ENCODE measurements around the gene VAV2. TPM values are rescaled to one million over a fixed set of nuclear protein-coding genes. Genes with fewer than 3 reads are reported as not detected.
"Not testable (repeated sequence)": the region's sequence is repeated elsewhere in the genome, so short reads cannot be mapped to it uniquely, and the experiment has no call there.

The VAV2 gene
- polyA plus RNA-seq, 1 donor = 48.4 TPM

DNA sequence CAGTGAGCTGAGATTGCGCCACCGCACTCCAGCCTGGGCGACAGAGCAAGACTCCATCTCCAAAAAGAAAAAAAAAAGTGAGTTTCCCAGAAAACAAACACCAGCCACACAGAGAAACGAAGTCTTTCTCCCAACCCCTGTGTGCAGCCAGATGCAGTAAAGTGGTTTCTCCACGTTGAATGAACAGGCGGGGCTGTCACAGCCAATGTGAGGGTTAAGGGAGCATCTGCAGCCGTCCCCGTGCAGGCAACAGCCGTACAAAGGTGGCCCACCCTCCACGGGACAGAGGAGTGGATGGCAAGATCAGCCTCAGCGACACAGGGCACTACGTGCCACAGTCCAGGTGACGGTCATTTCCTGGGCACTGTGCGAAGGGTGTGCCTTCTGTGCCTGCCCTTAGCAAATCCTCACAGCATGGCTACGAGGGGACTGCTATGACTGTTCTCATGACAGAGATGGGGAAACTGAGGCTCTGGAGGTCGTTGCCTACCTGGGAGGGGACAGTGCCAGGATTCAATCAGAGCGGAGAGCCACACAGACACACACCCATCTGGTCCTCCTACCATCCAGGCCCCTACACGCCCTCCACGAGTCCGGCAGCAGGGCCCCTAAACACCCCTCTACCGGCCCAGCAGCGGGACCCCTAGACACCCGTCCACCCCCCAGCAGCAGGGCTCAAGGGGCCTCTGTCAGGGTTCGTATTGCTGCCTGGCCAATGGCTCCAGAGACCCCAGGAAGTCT is 2.3 kb downstream of the VAV2 start:
- H3K27ac ChIP-seq (ENCODE audit: low read length) = peak overlapping the region; percentile 100
- DNase-seq = peak in 1 of 2 donors; percentile 47

GRCh38 chr9:133988771-133989170 is 3.4 kb downstream of the VAV2 start:
- H3K4me3 ChIP-seq (ENCODE audit: low read length); DNase-seq; H3K9me3 ChIP-seq (ENCODE audit: control insufficient read depth, low read depth, low read length); H3K27ac ChIP-seq (ENCODE audit: low read length); H3K27me3 ChIP-seq (ENCODE audit: control insufficient read depth, insufficient read depth, low read length): not testable (repeated sequence)
- Histone ChIP-seq H3K4me1 (ENCODE audit: control insufficient read depth, insufficient read depth, low read length) (peaks cover 28% of the 10 kb centered on the region), H3K36me3 (ENCODE audit: control insufficient read depth, insufficient read depth, low read length) (peaks cover 12% of the 10 kb centered on the region)
- WGBS (ENCODE audit: insufficient coverage, low lambda C conversion rate) = no CpG with 5 or more reads among the region's 14 CpGs

More for the DNA sequence above, 2.3 kb downstream of the VAV2 start:
- H3K9me3 ChIP-seq (ENCODE audit: control insufficient read depth, low read depth, low read length) = peaks cover 2% of the 10 kb centered on the region
- H3K4me3 ChIP-seq (ENCODE audit: low read length) = peak overlapping the region; percentile 67
- H3K36me3 ChIP-seq (ENCODE audit: control insufficient read depth, insufficient read depth, low read length) = peaks cover 12% of the 10 kb centered on the region
- H3K27me3 ChIP-seq (ENCODE audit: control insufficient read depth, insufficient read depth, low read length) = no peaks in the 10 kb centered on the region
- H3K4me1 ChIP-seq (ENCODE audit: control insufficient read depth, insufficient read depth, low read length) = peaks cover 34% of the 10 kb centered on the region
- no CpG with 5 or more reads among the region's 24 CpGs for WGBS (ENCODE audit: insufficient coverage, low lambda C conversion rate)

DNA sequence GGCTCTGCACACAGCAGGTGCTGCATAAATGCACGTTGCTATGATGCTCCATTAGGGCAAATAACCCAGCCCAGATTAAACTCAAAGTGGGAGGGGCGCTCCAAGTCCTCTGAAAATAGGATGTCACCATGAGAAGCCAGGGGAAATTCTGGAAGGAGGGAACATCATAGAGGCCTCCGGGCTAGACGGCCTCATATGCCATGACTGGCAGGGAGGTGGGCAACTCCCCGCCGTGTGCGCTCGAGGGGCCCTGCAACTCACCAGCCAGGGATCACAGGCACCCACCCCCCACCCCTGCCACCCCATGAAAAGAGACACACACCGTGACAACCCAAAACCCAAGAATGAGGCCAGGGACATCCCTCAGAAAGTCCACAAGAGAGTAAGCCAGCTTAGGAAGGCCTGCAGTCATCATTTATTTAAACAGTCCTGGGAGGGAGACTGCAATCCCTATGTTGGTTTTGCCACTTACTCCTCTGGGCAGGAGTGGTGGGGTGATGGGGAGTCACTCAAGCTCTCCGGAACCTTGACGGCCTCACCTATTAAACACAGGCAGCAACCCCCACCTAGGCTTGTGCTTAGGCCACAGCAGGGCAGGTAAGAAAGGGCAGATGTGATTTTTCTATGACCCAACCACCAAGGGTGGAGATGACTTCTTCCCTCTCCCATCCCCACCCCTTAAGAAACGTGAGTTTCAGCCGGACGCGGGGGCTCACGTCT is 4.0 kb downstream of the VAV2 start:
- peaks cover 12% of the 10 kb centered on the region for H3K36me3 ChIP-seq (ENCODE audit: control insufficient read depth, insufficient read depth, low read length)
- no peak for DNase-seq
- H3K27ac ChIP-seq (ENCODE audit: low read length) = no peak overlapping the region
- peaks cover 28% of the 10 kb centered on the region for H3K4me1 ChIP-seq (ENCODE audit: control insufficient read depth, insufficient read depth, low read length)
- H3K9me3 ChIP-seq (ENCODE audit: control insufficient read depth, low read depth, low read length) = peaks cover 2% of the 10 kb centered on the region
- no peak overlapping the region for H3K4me3 ChIP-seq (ENCODE audit: low read length)
- no peaks in the 10 kb centered on the region for H3K27me3 ChIP-seq (ENCODE audit: control insufficient read depth, insufficient read depth, low read length)
- WGBS (ENCODE audit: insufficient coverage, low lambda C conversion rate) = no CpG with 5 or more reads among the region's 16 CpGs

GRCh38 chr9:133987446-133987788 is 4.7 kb downstream of the VAV2 start:
- no peaks in the 10 kb centered on the region for H3K27me3 ChIP-seq (ENCODE audit: control insufficient read depth, insufficient read depth, low read length)

GRCh38 chr9:133986774-133987445 is 5.2 kb downstream of the VAV2 start:
- no peak for DNase-seq
- H3K27me3 ChIP-seq (ENCODE audit: control insufficient read depth, insufficient read depth, low read length) = no peaks in the 10 kb centered on the region
- peaks cover 38% of the 10 kb centered on the region for H3K4me1 ChIP-seq (ENCODE audit: control insufficient read depth, insufficient read depth, low read length)
- no peak overlapping the region for H3K27ac ChIP-seq (ENCODE audit: low read length)
- peaks cover 2% of the 10 kb centered on the region for H3K9me3 ChIP-seq (ENCODE audit: control insufficient read depth, low read depth, low read length)
- peaks cover 12% of the 10 kb centered on the region for H3K36me3 ChIP-seq (ENCODE audit: control insufficient read depth, insufficient read depth, low read length)
- WGBS (ENCODE audit: insufficient coverage, low lambda C conversion rate) = 63% methylated on average over 3 of the region's 13 CpGs
- no peak overlapping the region for H3K4me3 ChIP-seq (ENCODE audit: low read length)

More at GRCh38 chr9:133987446-133987788, 4.7 kb downstream of the VAV2 start:
- Histone ChIP-seq H3K9me3 (ENCODE audit: control insufficient read depth, low read depth, low read length) (peaks cover 2% of the 10 kb centered on the region), H3K27ac (ENCODE audit: low read length) (no peak overlapping the region), H3K4me1 (ENCODE audit: control insufficient read depth, insufficient read depth, low read length) (peaks cover 33% of the 10 kb centered on the region), H3K36me3 (ENCODE audit: control insufficient read depth, insufficient read depth, low read length) (peaks cover 12% of the 10 kb centered on the region), H3K4me3 (ENCODE audit: low read length) (no peak overlapping the region)
- DNase-seq = no peak
- no CpG with 5 or more reads among the region's 14 CpGs for WGBS (ENCODE audit: insufficient coverage, low lambda C conversion rate)

- DNase-seq = no peak
- peaks cover 2% of the 10 kb centered on the region for H3K9me3 ChIP-seq (ENCODE audit: control insufficient read depth, low read depth, low read length)
- WGBS (ENCODE audit: insufficient coverage, low lambda C conversion rate) = no CpG with 5 or more reads among the region's 6 CpGs
- H3K27me3 ChIP-seq (ENCODE audit: control insufficient read depth, insufficient read depth, low read length) = no peaks in the 10 kb centered on the region
- peaks cover 46% of the 10 kb centered on the region for H3K4me1 ChIP-seq (ENCODE audit: control insufficient read depth, insufficient read depth, low read length)
- no peak overlapping the region for H3K27ac ChIP-seq (ENCODE audit: low read length)
- no peak overlapping the region for H3K4me3 ChIP-seq (ENCODE audit: low read length)
- H3K36me3 ChIP-seq (ENCODE audit: control insufficient read depth, insufficient read depth, low read length) = peaks cover 12% of the 10 kb centered on the region
Measured at GRCh38 chr9:133986061-133986460, 6.1 kb downstream of the VAV2 start.

DNA sequence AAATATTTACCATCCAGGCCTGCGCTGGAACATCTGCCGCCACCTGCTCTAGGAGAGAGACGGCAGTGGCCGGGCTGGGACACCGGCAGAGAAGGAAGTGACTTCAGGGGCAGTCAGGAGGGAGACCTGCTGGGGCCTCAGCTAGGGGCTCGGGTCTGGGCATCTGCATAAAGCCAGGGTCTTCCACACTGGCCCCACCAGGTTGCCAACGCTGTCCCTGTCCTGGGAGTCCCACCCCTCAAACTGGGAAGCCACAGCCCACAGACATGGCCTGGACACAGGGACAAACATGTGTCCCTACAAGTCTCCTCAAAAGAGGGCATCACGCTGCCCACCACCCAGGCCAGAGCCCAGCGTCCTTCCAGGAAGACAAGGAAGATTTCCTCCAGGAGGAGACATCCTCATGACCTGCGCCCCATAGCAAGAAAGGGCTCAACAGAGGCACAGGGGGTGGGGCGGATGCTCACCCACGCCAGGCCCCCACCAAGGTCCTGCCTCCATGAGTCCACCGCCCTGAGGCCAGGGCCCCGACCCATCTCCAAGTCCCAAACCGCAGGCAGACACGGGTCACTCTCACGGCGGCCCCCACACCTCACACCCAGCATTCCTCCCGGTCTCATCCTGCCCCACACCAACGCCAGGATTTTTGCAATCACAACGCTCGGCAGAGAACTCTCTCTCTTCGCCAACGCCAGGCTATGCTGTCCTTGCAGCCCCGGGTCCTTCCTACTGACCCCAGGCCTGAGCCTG is 9.0 kb downstream of the VAV2 start:
- DNase-seq = no peak
- Histone ChIP-seq H3K27me3 (ENCODE audit: control insufficient read depth, insufficient read depth, low read length) (no peaks in the 10 kb centered on the region), H3K27ac (ENCODE audit: low read length) (no peak overlapping the region), H3K4me1 (ENCODE audit: control insufficient read depth, insufficient read depth, low read length) (peaks cover 59% of the 10 kb centered on the region), H3K9me3 (ENCODE audit: control insufficient read depth, low read depth, low read length) (no peaks in the 10 kb centered on the region), H3K4me3 (ENCODE audit: low read length) (no peak overlapping the region), H3K36me3 (ENCODE audit: control insufficient read depth, insufficient read depth, low read length) (peaks cover 10% of the 10 kb centered on the region)
- no CpG with 5 or more reads among the region's 25 CpGs for WGBS (ENCODE audit: insufficient coverage, low lambda C conversion rate)

- H3K36me3 ChIP-seq (ENCODE audit: control insufficient read depth, insufficient read depth, low read length) = peaks cover 5% of the 10 kb centered on the region
- H3K4me3 ChIP-seq (ENCODE audit: low read length) = no peak overlapping the region
- no peak overlapping the region for H3K27ac ChIP-seq (ENCODE audit: low read length)
- H3K27me3 ChIP-seq (ENCODE audit: control insufficient read depth, insufficient read depth, low read length) = no peaks in the 10 kb centered on the region
- peaks cover 57% of the 10 kb centered on the region for H3K4me1 ChIP-seq (ENCODE audit: control insufficient read depth, insufficient read depth, low read length)
- WGBS (ENCODE audit: insufficient coverage, low lambda C conversion rate) = 100% methylated on average over 2 of the region's 28 CpGs
- H3K9me3 ChIP-seq (ENCODE audit: control insufficient read depth, low read depth, low read length) = no peaks in the 10 kb centered on the region
- DNase-seq = peak in 1 of 2 donors; percentile 70
Measured at GRCh38 chr9:133981958-133982681, 10.0 kb downstream of the VAV2 start.

GRCh38 chr9:133981589-133981957 is 10.6 kb downstream of the VAV2 start:
- no CpG with 5 or more reads among the region's 14 CpGs for WGBS (ENCODE audit: insufficient coverage, low lambda C conversion rate)
- Histone ChIP-seq H3K9me3 (ENCODE audit: control insufficient read depth, low read depth, low read length) (no peaks in the 10 kb centered on the region), H3K27ac (ENCODE audit: low read length) (no peak overlapping the region), H3K36me3 (ENCODE audit: control insufficient read depth, insufficient read depth, low read length) (peaks cover 7% of the 10 kb centered on the region), H3K4me1 (ENCODE audit: control insufficient read depth, insufficient read depth, low read length) (peaks cover 61% of the 10 kb centered on the region), H3K4me3 (ENCODE audit: low read length) (no peak overlapping the region), H3K27me3 (ENCODE audit: control insufficient read depth, insufficient read depth, low read length) (no peaks in the 10 kb centered on the region)
- no peak for DNase-seq
